GM20431 (cell line): ENCODE results near the gene EEIG1.
"Not testable (repeated sequence)": the region's sequence is repeated elsewhere in the genome, so short reads cannot be mapped to it uniquely, and the experiment has no call there.

ENCODE experiments used
- in situ Hi-C: fragments of 300-500 bp; cut with MseI, MboI; formaldehyde crosslinking; loops from one replicate; pipeline ENCODE4 v1.15.0; 2020; ENCODE audit warnings: low sequenced_read_pairs; ENCODE audit not compliant: unreplicated experiment

The EEIG1 gene

DNA sequence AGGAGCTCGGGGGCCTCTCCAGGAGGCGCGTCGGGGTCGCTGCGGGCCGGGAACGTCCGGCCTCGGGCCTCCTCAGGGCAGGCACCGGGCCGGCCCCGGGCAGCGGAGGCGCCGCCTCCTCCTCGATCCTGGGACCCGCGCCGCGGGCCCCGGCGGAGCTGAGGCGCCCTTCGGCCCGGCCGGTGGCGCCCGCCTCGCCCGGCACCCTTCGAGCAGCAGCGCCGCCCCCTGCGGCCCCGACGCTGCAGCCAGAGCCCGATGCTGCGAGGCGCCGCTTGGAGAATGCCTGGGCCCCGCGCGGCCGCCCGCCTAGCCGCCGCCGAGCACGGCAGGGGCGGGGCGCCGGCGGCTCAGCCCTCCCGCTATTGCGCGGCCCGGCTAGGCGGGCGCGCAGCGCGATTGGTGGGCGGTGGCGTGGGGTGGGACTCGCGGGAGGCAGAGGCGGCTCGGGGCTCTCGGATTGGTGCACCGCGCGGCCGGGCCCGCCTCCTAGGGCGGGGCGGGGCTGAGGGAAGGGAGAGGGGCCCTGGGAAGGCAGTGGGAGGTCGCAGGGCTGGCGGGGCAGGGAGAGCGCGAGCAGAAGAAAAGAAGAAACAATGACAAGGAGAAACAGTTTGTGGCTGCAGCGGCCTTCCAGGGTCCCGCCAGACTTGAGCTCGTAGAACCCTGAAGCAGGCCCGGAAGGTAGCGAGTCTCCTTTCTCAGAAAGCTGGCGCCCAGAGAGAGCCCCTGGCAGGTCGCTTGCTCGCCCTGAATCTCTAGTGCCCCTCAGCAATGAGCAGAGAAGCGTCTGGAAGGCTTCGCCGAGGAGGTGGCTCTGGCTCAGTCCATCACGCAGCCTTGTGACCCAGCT lies at the start of gene EEIG1:
EEIG1 (minus strand) TSS at position 284 of the 853 bp plus-strand sequence. CDS start 852 bp downstream, outside the sequence.
- in situ Hi-C loops, result no loop called here

DNA sequence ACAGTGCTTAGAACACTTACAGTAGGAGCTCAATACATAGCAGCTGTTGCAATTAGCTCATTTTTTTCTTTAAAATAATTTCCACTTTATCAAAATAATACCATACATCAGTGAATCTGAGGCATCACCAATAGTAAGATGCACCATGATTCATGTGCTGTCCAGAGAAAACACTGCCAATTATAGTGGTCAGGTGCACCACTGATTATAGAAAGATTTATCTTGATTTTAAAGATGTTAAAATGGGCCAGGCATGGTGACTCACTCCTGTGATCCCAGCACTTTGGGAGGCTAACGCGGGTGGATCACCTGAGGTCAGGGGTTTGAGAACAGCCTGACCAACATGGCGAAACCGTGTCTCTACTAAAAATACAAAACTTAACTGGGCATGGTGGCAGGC lies 46.9 kb upstream of the EEIG1 start:
- in situ Hi-C loops, result no loop called here

DNA sequence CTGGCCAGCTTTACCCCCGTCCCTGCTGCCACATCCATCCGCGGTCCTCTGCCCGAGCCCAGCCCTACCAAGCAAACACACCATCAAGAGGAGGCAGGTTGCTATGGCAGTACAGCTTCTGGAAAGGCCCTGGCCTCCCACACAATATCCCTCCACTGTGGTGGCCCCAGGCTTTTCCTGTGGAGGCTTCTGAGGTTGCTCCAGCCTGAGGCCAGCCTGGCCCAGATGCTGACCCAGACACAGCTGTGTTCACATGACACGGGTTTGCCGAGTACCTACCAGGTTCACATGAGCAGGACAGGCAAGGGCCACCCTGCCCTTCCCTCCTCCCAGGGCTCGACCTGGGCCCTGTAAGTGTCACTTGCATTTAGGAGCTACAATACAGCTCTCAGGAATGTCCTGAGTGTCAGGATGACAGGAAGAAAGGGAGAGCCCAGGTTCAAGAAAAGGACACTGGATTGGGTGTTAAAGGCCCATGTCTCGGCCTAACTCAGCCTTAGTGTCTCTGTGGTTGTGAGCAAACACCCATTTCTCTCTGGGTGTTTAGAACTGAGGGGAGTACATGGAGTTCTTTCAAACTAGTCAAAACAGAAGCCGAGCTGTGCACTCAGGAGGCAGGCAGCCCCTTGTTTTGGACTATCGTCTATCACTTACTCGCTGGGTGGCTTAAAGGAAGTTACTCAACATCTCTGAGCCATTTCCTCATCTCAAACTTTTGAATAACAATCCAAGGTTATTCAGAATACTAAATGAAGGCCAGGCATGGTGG lies 46.2 kb upstream of the EEIG1 start:
- in situ Hi-C loops, result no loop called here

DNA sequence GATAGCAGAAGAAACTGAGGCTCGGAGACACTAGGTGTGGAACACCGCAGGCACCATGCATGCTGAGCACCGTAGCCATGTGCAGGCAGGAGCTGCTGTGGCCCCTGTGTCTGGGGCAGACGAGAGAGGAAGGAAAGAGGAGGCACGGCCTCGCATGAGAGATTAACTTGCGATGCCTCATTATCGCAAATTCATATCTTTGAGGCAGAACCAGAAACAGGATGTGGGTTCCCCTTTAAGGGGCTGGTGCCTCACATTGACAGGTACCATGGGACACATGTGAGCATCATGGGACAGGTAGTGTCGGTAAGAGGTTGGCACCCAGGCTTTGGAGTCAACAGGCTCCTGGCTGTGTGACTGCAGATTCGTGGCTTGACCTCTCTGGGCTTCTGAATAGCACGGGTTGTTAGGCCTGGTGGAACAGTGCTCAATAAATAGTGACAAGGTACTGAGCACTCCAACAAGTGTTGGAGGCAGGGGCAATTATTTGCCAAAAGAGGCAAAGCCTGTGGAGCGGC lies 45.5 kb upstream of the EEIG1 start:
- in situ Hi-C loops, result no loop called here

DNA sequence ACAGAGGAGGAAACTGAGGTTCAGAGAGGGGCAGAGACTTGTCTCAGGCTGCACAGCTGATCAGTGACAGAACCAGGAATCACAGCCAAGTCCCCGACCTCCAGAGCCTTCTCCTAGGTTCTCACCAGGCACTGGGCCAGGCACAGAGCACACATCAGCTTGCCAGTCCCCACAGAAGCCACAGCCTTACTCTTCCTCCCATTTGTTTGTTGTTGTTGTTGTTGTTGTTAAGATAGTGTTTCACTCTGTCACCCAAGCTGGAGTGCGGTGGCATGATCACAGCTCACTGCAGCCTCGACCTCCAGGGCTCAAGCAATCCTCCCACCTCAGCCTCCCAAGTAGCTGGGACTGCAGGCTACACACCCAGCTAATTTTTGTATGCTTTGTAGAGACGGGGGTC lies 44.9 kb upstream of the EEIG1 start:
- in situ Hi-C loops, result no loop called here

DNA sequence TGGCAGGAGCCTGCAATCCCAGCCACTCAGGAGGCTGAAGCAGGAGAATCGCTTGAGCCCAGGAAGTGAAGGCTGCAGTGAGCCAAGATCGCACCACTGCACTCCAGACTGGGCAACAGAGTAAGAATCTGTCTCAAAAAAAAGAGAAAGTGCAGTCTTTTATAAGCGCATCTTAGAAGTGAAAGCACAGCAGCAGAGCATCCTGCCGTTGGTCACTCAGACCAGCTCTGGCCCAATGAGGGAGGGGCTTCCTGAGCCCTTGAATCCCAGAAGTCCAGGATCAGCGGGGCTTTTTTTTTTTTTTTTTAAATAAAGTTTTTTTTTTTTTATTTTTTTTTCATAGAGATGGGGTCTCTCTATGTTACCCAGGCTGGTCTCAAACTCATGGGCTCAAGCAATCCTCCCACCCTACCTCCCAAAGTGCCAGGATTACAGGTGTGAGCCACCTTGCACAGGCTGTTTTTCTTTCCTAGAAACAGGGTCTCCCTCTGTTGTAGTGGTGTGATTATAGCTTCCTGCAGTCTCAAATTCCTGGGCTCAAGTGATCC lies 44.0 kb upstream of the EEIG1 start:
- in situ Hi-C loops, result no loop called here

DNA sequence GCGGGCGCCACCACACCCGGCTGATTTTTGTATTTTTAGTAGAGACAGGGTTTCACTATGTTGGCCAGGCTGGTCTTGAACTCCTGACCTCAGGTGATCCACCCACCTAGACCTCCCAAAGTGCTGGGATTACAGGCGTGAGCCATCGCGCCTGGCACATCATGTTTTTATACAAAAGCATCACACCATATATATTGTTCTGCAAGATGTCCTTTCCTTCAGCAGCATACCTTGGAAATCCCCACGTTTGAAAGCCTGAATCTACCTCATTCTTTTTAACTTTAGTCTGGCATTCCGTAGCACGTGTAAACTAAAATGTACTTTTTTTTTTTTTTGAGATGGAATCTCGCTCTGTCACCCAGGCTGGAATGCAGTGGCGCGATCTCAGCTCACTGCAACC lies 42.9 kb upstream of the EEIG1 start:
- in situ Hi-C loops, result not testable (repeated sequence)

DNA sequence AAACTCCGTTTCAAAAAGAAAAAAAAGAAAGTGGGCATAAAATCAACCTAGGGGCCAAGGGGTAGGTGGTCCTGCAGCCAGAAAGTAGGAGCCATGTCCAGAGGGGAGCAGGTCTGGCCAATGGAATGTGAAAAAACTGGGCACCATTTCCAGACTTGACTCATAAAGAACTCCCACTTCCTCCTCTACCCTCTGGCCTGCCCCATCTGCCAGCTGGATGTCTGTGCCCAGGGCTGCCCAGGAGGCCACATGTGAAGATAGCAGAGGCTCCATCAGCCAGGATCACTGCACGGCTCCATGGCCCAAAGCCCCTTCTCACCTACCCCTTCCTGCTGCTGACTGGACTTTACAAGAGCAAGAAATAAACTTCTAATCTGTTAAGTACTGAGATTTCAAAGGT lies 42.1 kb upstream of the EEIG1 start:
- in situ Hi-C loops, result no loop called here

DNA sequence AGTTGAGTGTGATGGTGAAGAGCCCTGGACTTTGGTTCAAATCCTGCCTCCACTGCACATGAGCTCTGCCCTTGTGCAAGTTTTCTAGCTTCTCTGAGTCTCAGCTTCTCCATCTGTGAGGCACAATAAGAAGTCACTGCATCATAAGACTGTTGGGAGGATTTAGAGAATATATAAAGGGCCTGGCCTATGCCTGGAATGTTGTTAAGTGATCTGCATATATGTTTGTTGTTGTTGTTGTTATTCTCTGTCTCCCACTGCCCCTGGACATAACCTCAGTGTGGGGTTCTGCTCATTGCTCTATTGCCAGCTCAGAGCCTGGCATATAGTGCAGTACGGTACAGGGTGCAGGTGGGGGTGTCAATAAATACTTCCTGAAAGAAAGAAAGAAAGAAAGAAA lies 40.3 kb upstream of the EEIG1 start:
- in situ Hi-C loops, result no loop called here

DNA sequence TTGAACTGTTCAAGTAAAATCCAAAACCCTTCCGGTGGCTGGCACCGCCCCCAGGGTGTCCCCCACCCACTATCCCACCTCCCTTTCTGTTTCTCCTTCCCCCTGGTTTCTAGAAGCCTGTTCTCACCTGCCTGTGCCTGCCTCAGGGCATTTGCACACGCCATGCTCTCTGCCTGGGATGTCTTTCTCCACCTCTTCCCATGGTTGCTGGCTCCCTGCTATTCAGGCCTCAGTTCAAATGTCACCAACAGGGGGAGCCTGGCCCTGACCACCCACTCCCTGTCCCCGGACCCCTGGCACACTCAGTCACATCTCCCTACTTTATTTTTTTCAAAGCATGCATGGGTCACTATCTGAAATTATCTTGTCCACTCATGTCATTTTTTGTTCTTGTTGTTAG lies 39.9 kb upstream of the EEIG1 start:
- in situ Hi-C loops, result no loop called here

DNA sequence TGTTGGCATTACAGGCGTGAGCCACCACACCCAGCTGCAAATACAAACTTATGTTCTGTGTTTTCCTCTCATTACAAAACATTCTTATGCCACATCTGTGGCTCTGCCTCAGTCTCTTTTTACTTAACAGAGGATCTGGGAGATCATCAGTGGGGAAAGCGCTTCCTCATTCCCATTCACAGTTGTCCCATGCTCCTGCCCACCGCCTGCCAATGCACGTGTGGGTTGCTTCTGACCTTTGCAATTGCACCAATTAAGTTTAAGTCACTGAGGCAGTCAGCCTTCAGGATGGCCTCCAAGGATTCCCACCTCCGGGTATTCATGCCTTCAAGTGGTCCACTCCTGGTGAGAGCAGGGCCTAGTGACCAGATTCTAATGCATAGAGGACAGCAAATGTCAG lies 34.9 kb upstream of the EEIG1 start:
- in situ Hi-C loops, result no loop called here

DNA sequence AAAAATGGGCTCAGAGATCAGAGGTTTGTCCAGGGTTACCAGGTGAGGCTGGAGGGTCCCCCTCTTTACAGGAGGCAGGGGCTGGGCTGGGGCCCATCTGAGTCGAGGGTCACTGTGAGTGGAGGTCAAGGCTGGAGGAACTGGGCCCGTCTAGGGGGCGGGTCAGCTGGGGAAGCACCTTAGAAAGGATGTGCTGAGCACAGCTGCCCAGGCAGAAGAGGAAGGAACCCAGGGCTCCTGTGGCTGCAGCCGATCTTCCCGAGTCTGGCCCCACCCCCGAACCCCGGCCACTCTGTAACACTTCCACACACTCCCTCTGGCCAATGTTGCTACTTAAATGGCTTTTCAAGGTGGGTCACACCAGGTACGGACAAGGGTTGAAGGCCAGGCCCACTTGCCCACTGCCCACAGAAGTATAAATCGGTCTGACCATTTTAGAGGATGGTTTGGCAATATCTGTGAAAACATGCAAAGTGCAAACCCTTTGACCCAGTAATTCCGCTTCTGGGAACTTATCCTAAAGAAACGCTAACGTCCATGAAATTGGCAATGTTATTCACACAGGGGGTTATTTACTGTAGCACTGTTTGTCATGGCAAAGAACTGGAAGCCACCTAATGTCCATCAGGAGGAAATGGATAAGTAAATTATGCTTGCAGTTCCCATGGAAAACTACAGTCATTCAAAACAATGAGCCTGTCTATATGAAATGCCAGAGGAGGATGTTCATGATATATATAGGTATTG lies 30.5 kb upstream of the EEIG1 start:
- in situ Hi-C loops, result no loop called here

DNA sequence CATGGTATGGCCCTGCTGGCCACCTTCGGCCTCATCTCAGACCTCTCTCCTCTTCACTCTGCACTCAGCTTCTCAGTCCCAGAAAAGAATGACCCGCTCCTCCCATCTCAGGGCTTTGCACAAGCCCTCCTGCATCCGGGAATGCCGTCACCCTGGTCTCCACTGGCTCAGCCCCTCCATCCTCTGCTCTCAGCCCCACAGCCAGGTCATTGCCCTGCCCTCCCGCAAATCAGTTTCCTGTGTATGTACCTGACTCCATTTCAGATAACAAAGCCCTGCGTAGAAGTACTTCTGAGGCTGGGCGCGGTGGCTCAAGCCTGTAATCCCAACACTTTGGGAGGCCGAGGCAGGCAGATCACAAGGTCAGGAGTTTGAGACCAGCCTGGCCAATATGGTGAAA lies 28.9 kb upstream of the EEIG1 start:
- in situ Hi-C loops, result no loop called here

DNA sequence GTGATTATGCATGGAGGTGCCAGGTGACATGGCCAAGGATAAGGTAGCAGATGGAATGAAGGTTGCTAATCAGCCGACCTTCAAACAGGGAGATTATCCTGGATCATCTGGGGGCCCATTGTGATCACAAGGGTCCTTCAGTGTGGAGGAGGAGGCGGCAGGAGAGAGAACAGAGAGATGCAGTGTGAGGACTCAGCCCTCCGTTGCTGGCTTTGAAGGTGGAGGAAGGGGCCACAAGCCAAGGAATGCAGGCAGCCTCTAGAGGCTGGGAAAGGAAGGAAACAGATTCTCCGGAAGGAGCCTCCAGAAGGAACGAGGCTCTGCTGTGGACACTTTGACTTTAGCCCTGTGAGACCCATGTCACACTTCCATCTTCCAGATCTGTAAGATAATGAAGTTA lies 27.4 kb upstream of the EEIG1 start:
- in situ Hi-C loops, result no loop called here

DNA sequence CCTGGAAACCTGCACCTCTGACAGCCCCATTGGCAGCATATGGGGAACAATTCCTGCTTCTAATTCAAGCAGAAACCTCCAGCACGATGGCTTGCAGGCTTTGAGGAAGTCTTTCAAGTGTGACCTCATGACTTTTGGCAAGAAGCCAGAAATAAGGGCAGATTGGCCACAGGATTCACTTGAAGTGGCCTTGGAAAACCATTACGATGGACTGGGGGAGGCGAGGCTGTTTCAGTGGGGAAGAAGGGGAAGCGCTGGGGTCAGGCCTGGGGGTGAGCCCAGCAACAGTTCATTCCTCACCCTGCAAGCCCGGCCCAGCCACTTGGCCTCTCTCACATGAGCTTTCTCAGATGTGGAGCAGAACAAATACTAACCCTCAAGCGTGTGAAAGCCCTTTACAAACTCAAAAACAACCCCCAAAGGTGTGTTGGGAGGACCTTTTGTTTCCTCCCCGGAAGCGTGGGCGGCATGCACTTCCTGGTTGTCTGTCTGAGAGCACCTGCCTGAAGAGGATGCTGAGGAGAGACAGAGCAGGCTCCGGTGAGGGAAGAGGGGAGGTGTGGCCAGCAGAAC lies 26.9 kb upstream of the EEIG1 start:
- in situ Hi-C loops, result no loop called here

DNA sequence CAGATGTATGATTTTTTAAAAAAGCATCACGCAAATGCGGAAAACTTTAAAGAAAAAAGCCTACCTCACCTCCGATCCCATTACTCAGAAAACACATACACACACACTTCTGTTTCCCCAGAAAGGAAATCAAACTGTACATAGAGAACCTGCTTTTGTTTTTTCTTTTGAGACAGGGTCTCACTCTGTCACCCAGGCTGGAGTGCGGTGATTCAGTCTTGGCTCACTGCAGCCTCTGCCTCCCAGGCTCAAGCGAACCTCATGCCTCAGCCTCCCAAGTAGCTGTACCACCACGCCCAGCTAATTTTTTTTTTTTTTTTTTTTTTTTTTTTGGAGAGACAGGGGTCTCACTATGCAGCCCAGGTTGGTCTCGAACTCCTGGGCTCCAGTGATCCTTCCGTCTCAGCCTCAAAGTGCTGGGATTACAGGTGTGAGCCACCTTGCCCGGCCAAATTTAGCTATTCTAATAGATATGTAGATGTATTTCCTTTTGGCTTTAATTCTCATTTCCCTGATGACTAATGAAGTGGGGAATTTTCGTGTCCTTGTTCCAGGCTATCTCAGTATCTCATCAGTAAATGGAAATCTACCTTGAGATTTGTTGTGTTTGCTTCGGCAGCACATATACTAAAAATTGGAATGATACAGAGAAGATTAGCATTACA lies 25.7 kb upstream of the EEIG1 start:
- in situ Hi-C loops, result no loop called here

DNA sequence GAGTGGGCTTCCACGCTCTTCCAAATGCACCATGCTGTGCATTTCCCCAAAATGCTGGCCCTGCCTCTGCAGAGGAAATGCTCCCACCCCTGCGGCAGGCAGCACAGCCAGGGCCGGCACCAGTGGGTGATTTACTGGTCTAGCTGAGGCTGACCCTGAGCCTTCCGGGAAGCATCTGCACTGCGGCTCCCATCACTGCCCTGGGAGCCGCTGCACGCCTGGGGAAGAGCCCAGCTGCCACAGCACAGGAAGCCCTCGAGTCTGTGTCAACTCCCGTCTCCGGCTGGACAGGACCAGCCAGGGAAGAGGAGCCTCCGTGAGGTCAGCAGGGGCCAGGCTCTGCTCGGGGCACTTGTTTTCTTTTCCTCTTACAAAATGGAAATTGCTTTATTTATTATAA lies 25.1 kb upstream of the EEIG1 start:
- in situ Hi-C loops, result no loop called here

DNA sequence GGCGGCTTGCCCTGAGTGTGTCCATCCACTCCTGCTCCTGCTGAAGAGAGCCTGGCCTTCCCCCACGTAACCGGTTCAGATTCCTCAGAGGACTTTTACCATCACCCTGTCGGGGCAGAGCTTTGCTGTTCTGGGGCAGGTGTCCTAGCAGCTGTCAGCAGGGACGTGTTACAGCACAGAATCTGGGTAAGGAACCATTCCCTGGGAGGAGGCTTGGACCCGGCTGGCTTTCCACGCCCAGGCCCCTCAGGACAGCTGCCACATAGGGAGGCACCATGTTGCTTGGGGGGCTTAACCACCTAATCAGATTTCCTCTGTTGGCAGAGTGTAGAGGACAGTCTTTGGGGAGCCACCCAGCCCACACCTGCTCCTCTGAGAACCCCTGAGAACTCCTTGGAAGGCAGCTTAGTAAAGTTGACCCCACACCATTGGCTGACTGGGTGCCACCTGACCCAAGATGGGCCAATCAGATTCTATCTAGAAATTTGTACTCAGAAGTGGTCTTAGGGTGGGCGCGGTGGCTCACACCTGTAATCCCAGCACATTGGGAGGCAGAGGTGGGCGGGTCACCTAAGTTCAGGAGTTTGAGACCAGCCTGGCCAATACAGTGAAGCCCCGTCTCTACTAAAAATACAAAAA lies 23.3 kb upstream of the EEIG1 start:
- in situ Hi-C loops, result no loop called here

DNA sequence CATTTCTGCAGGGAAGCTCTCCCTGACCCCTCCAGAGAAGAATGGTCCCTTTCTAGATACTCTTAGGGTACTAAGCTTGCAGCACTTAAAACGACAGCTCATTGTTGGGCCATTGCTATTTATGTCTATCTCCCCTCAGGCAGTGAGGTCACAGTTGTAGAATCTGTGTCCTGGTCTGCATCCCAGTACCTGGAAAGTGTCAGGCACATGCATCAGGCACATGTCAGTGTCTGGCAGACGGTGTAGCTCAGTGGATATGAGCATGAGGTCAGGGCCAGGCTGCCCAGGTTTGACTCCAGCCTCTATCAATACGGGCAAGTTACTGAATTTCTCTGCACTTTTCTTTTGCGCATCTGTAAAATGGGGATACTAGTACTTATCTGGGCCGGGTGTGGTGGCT lies 22.2 kb upstream of the EEIG1 start:
- in situ Hi-C loops, result no loop called here
